HCT116 (cell line): Measurements from ENCODE around the gene SCARF2. TPM values are rescaled to one million over a fixed set of nuclear protein-coding genes. Genes with fewer than 3 reads are reported as not detected.
"Not testable (repeated sequence)": the region's sequence is repeated elsewhere in the genome, so short reads cannot be mapped to it uniquely, and the experiment has no call there.

Experiments used
- ATAC-seq: fragments of 200-7000 bp; cut with Tn5 transposase; 2 replicates; pipeline ENCODE4 v1.9.1; 2020; ENCODE audit warnings: mild to moderate bottlenecking, moderate library complexity
- BruUV-seq: library from RNA; stranded (reverse); fragments of 400-500 nt; replicated peaks from 2 replicates; lab custom pipeline; 2021; lab: Mats Ljungman, UMichigan
- CTCF ChIA-PET: fragments of 300-600 bp; sonication (Branson Sonifier 250); formaldehyde crosslinking; loops from one replicate; lab custom pipeline; 2021; ENCODE audit warnings: antibody characterized with exemption; lab: Charles Lee
- POLR2A ChIA-PET: fragments of 300-600, 350-600 bp; sonication (Branson Sonifier 250); formaldehyde crosslinking; loops from one replicate; lab custom pipeline; 2021; ENCODE audit warnings: antibody characterized with exemption; lab: Charles Lee
- RAD21 ChIA-PET, 2 experiments: fragments of 300-600 bp; sonication (Branson Sonifier 250); formaldehyde crosslinking; loops; one replicate each; lab custom pipeline; 2023; ENCODE audit warnings: low total read pairs in 2 of 2; ENCODE audit not compliant: uncharacterized antibody in 2 of 2, unreplicated experiment in 2 of 2, low non-redundant PET in 1 of 2; lab: Charles Lee
- DNase-seq: peaks from one replicate; pipeline ENCODE4 v3.0.0-alpha.2; 2010; ENCODE audit warnings: low read depth, low spot score
- H2AFZ ChIP-seq: fragments of 200-600 bp; shearing (Covaris generic), sonication (generic); 2 replicates; pipeline ENCODE4 v1.6.1; 2017; ENCODE audit warnings: low read depth, mixed run types, mixed read lengths, antibody characterized with exemption, low read length; ENCODE audit not compliant: poor library complexity, severe bottlenecking
- H3K27ac ChIP-seq: 2 replicates; pipeline ENCODE4 v1.5.1; 2012; ENCODE audit warnings: low read depth, low read length
- H3K27me3 ChIP-seq: fragments of 200-600 bp; sonication (generic); 2 replicates; pipeline ENCODE4 v1.6.1; 2016; ENCODE audit warnings: mixed run types, low read length, mixed read lengths; ENCODE audit not compliant: insufficient read depth
- H3K36me3 ChIP-seq, 2 experiments: fragments of 200-500 bp in 1 of 2; fragments of 200-600 bp in 1 of 2; sonication (Bioruptor generic) in 1 of 2; sonication (generic) in 1 of 2; 2 replicates each; pipeline versions ENCODE4 v1.5.1 to v1.6.1; 2014 to 2016; ENCODE audit warnings: low read length in 2 of 2, inconsistent platforms in 1 of 2, mixed read lengths in 1 of 2, mixed run types in 1 of 2; ENCODE audit not compliant: insufficient read depth in 2 of 2, control insufficient read depth in 1 of 2
- H3K4me1 ChIP-seq, 2 experiments: fragments of 200-600 bp in 1 of 2; sonication (generic) in 1 of 2; 2 replicates each; pipeline versions ENCODE4 v1.5.1 to v1.6.1; 2012 to 2017; ENCODE audit warnings: low read length in 2 of 2, inconsistent platforms in 1 of 2, mild to moderate bottlenecking in 1 of 2, mixed read lengths in 1 of 2, mixed run types in 1 of 2, moderate library complexity in 1 of 2; ENCODE audit not compliant: insufficient read depth in 2 of 2, control insufficient read depth in 1 of 2
- H3K4me2 ChIP-seq: fragments of 200-600 bp; sonication (generic); 2 replicates; pipeline ENCODE4 v1.6.1; 2017; ENCODE audit warnings: mixed run types, low read length, mixed read lengths
- H3K4me3 ChIP-seq, 2 experiments: fragments of 200-600 bp in 1 of 2; sonication (generic) in 1 of 2; replicated peaks in 1 of 2; 2 replicates each; pipeline ENCODE4 v1.5.1; 2011 to 2016; ENCODE audit warnings: low read length in 2 of 2, control low read depth in 1 of 2, low read depth in 1 of 2, mild to moderate bottlenecking in 1 of 2, mixed read lengths in 1 of 2, mixed run types in 1 of 2
- H3K79me2 ChIP-seq: fragments of 200-600 bp; sonication (generic); 2 replicates; pipeline ENCODE4 v1.6.1; 2017; ENCODE audit warnings: mild to moderate bottlenecking, mixed run types, low read length, moderate library complexity, mixed read lengths; ENCODE audit not compliant: insufficient read depth
- H3K9ac ChIP-seq: fragments of 200-600 bp; sonication (generic); 2 replicates; pipeline ENCODE4 v1.6.1; 2016; ENCODE audit warnings: low read length, mixed read lengths
- H3K9me2 ChIP-seq: fragments of 200-600 bp; sonication (generic), shearing (Covaris generic); 2 replicates; pipeline ENCODE4 v1.6.1; 2017; ENCODE audit warnings: mixed run types, mild to moderate bottlenecking, moderate library complexity; ENCODE audit not compliant: insufficient read depth
- H3K9me3 ChIP-seq, 2 experiments: fragments of 200-500 bp in 1 of 2; fragments of 200-600 bp in 1 of 2; sonication (Bioruptor generic) in 1 of 2; sonication (generic) in 1 of 2; 2 replicates each; pipeline ENCODE4 v1.6.1; 2014 to 2017; ENCODE audit warnings: low read length in 2 of 2, mixed read lengths in 2 of 2, inconsistent platforms in 1 of 2, low read depth in 1 of 2, mild to moderate bottlenecking in 1 of 2, mixed run types in 1 of 2, moderate library complexity in 1 of 2; ENCODE audit not compliant: control insufficient read depth in 1 of 2, insufficient read depth in 1 of 2
- H4K20me1 ChIP-seq: fragments of 200-600 bp; sonication (generic), shearing (Covaris generic); 2 replicates; pipeline ENCODE4 v1.6.1; 2017; ENCODE audit warnings: mixed run types, mild to moderate bottlenecking, moderate library complexity; ENCODE audit not compliant: insufficient read depth
- CTCF ChIP-seq, 3 experiments: fragments of 200-600 bp in 1 of 3; sonication (generic) in 1 of 3; IDR thresholded peaks in 2 of 3; conservative IDR thresholded peaks in 1 of 3; 2 replicates each; pipeline ENCODE4 v1.5.1; 2012 to 2017; ENCODE audit warnings: low read depth in 2 of 3, low read length in 2 of 3, antibody characterized with exemption in 1 of 3, borderline replicate concordance in 1 of 3, control low read depth in 1 of 3, mild to moderate bottlenecking in 1 of 3, mixed read lengths in 1 of 3, mixed run types in 1 of 3, moderate library complexity in 1 of 3; ENCODE audit not compliant: insufficient read depth in 1 of 3
- FOSL1 ChIP-seq: IDR thresholded peaks from 2 replicates; pipeline ENCODE4 v1.6.1; 2012; ENCODE audit warnings: low read depth
- JUND ChIP-seq: IDR thresholded peaks from 2 replicates; pipeline ENCODE4 v1.6.1; 2012
- MAX ChIP-seq: IDR thresholded peaks from 2 replicates; pipeline ENCODE4 v1.6.1; 2012
- POLR2A ChIP-seq: IDR thresholded peaks from 2 replicates; pipeline ENCODE4 v1.7.0; 2011; ENCODE audit warnings: borderline replicate concordance; ENCODE audit not compliant: insufficient read depth, insufficient read length; ENCODE audit errors: extremely low read depth
- SIN3A ChIP-seq: IDR thresholded peaks from 2 replicates; pipeline ENCODE4 v1.6.1; 2012; ENCODE audit warnings: low read depth
- ZNF274 ChIP-seq: fragments of 200-500 bp; sonication (Bioruptor generic); IDR thresholded peaks from 2 replicates; pipeline ENCODE4 v1.6.1; 2014; ENCODE audit warnings: mild to moderate bottlenecking, low read depth, low read length, inconsistent platforms
- intact Hi-C: fragments of 100-400 bp; cut with micrococcal nuclease; formaldehyde crosslinking; loops from 2 replicates; pipeline ENCODE4 v1.10.0; 2022
- total RNA-seq: library from RNA; stranded (reverse); gene quantifications from one replicate; pipeline ENCODE4 v1.2.1, GENCODE V29; 2021; ENCODE audit not compliant: unreplicated experiment

SCARF2 gene
- total RNA-seq, 1 experiment from 2014 or later: 2.5 TPM

GRCh38 chr22:20479612-20480196 is 42.1 kb upstream of the SCARF2 start:
- DNase-seq: no peak
- POLR2A ChIA-PET: no interaction called here
- intact Hi-C loops: no loop called here
- H3K27ac ChIP-seq: no peak overlapping the region
- H2AFZ ChIP-seq: no peak overlapping the region
- no peaks in the 10 kb centered on the region for H3K9me2 ChIP-seq
- CTCF ChIA-PET: no interaction called here
- no peaks in the 10 kb centered on the region for H3K79me2 ChIP-seq
- TF ChIP-seq ZNF274: no peak
- no peak for TF ChIP-seq POLR2A
- no peak for TF ChIP-seq MAX
- no peak for TF ChIP-seq SIN3A
- no peak for TF ChIP-seq FOSL1
- no peak for TF ChIP-seq JUND
- TF ChIP-seq CTCF (IDR thresholded peaks at IDR 0.05 in 2 of 3, conservative IDR thresholded peaks at IDR 0.05 in 1 of 3; ENCODE audit: borderline replicate concordance in 1 of 3, insufficient read depth in 1 of 3, low read depth in 2 of 3, low read length in 2 of 3): no peak
- no peak overlapping the region for H3K4me2 ChIP-seq
- ATAC-seq: no peak
- no peaks in the 10 kb centered on the region for H3K36me3 ChIP-seq
- H3K9me3 ChIP-seq: no peaks in the 10 kb centered on the region
- H3K9ac ChIP-seq: no peak overlapping the region
- H3K4me1 ChIP-seq: no peaks in the 10 kb centered on the region
- no peaks in the 10 kb centered on the region for H3K27me3 ChIP-seq
- BruUV-seq: no TSS peak
- H3K4me3 ChIP-seq: no peak overlapping the region
- H4K20me1 ChIP-seq: no peaks in the 10 kb centered on the region
- RAD21 ChIA-PET: no interaction called here

DNA sequence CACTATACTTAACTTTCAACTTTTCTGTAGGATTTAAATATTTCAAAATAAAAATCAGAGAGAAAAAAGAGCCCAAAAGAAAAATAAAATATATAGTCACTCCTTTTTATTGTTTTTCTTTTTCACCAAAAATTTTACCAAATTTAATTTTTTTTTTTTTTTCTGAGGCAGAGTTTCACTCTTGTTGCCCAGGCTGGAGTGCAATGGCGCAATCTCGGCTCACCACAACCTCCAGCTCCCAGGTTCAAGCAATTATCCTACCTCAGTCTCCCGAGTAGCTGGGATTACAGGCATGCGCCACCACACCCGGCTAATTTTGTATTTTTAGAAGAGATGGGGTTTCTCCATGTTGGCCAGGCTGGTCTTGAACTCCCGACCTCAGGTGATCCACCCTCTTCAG is 40.4 kb upstream of the SCARF2 start:
- H3K79me2 ChIP-seq, DNase-seq, ATAC-seq, H3K9me2 ChIP-seq, H3K4me2 ChIP-seq, H3K9me3 ChIP-seq, H3K4me3 ChIP-seq, H2AFZ ChIP-seq, H3K9ac ChIP-seq, H4K20me1 ChIP-seq, intact Hi-C loops, H3K36me3 ChIP-seq, H3K27ac ChIP-seq, CTCF ChIA-PET, BruUV-seq, H3K4me1 ChIP-seq, POLR2A ChIA-PET, H3K27me3 ChIP-seq: not testable (repeated sequence)
- RAD21 ChIA-PET: interaction anchor here in 1 of 2 experiments (0.7 kb wide), 1 partner anchor 16 kb away, joined by 4 read pairs; no protein-coding TSS in a partner anchor

DNA sequence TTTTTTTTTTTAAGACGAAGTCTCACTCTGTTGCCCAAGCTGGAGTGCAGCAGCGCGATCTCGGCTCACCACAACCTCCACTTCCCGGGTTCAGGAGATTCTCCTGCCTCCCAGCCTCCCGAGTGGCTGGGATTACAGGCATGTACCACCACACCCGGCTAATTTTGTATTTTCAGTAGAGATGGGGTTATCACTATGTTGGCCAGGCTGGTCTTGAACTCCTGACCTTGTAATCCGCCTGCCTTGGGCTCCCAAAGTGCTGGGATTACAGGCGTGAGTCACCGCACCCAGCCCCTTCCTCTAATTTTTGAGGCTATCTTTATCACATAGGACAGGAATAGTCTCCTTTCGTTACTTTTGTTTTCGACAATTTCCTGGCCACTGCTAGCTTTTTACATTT is 37.9 kb upstream of the SCARF2 start:
- H3K9ac ChIP-seq, H4K20me1 ChIP-seq, H2AFZ ChIP-seq, H3K36me3 ChIP-seq, H3K9me2 ChIP-seq, H3K79me2 ChIP-seq, H3K27me3 ChIP-seq, H3K4me3 ChIP-seq, RAD21 ChIA-PET, BruUV-seq, POLR2A ChIA-PET, ATAC-seq, H3K4me2 ChIP-seq, H3K9me3 ChIP-seq, intact Hi-C loops, DNase-seq, H3K27ac ChIP-seq, H3K4me1 ChIP-seq, CTCF ChIA-PET: not testable (repeated sequence)
